Uterus (tissue), 4 donors: Measurements from ENCODE around the gene DCBLD2. TPM values are rescaled to one million over a fixed set of nuclear protein-coding genes. Genes with fewer than 3 reads are reported as not detected.

Source experiments
- DNase-seq, 2 donors: peaks; one replicate each; pipeline ENCODE4 v3.0.0-alpha.2; 2019 to 2020
- H3K27ac ChIP-seq, 2 donors: fragments of 200-600 bp; sonication (generic); 1 replicate in 1 of 2; 2 replicates in 1 of 2; pipeline ENCODE4 v1.5.1; 2016 to 2018
- H3K27me3 ChIP-seq, 2 donors: fragments of 200-600 bp; sonication (generic); one replicate each; pipeline ENCODE4 v1.5.1; 2018 to 2019; ENCODE audit warnings: control low read depth in 1 of 2
- H3K36me3 ChIP-seq, 2 donors: fragments of 200-600 bp; sonication (generic); one replicate each; pipeline ENCODE4 v1.5.1; 2019; ENCODE audit warnings: control low read depth in 1 of 2
- H3K4me1 ChIP-seq, 2 donors: fragments of 200-600 bp; sonication (generic); one replicate each; pipeline ENCODE4 v1.5.1; 2018 to 2019; ENCODE audit warnings: control low read depth in 1 of 2
- H3K4me3 ChIP-seq, 2 donors: fragments of 200-600 bp; sonication (generic); 1 replicate in 1 of 2; 2 replicates in 1 of 2; pipeline ENCODE4 v1.5.1; 2018 to 2019; ENCODE audit warnings: mild to moderate bottlenecking in 1 of 2
- H3K9me3 ChIP-seq, 2 donors: fragments of 200-600 bp; sonication (generic); one replicate each; pipeline ENCODE4 v1.5.1; 2019; ENCODE audit warnings: control low read depth in 1 of 2
- POLR2A ChIP-seq, 2 donors: fragments of 450-650 bp; IDR thresholded peaks; one replicate each; pipeline ENCODE4 v1.6.1; 2016; ENCODE audit warnings: antibody characterized with exemption in 2 of 2, mild to moderate bottlenecking in 1 of 2, moderate library complexity in 1 of 2
- intact Hi-C: fragments of 100-400 bp; cut with DNase I; formaldehyde crosslinking; loops from one replicate; pipeline ENCODE4 v1.15.1; 2023; ENCODE audit warnings: low total_unique reads
- total RNA-seq, 4 donors: library from RNA; depleted of rRNA in 3 of 4; stranded (reverse); fragments of >200 nt in 3 of 4; gene quantifications; one replicate each; pipeline versions ENCODE4 v1.1.0 to v1.2.4, GENCODE V29; 2014 to 2023
- TF ChIP-seq, protein P1 (sequence below), 4 experiments: fragments of 200-600 bp in 2 of 4; fragments of 450-650 bp in 2 of 4; sonication (generic) in 2 of 4; IDR thresholded peaks; one replicate each; pipeline ENCODE4 v1.5.1; 2016 to 2019; ENCODE audit warnings: antibody characterized with exemption in 4 of 4, mild to moderate bottlenecking in 2 of 4, moderate library complexity in 1 of 4
- donor health status: DM: yes; HTN: yes; CAD: no.

Gene DCBLD2
- total RNA-seq, 4 donors from 2014 or later = 27.4 to 60.1 (median 40.9) TPM

GRCh38 chr3:98809557-98809956 lies 91.9 kb downstream of the DCBLD2 start:
- TF ChIP-seq, protein P1, sequence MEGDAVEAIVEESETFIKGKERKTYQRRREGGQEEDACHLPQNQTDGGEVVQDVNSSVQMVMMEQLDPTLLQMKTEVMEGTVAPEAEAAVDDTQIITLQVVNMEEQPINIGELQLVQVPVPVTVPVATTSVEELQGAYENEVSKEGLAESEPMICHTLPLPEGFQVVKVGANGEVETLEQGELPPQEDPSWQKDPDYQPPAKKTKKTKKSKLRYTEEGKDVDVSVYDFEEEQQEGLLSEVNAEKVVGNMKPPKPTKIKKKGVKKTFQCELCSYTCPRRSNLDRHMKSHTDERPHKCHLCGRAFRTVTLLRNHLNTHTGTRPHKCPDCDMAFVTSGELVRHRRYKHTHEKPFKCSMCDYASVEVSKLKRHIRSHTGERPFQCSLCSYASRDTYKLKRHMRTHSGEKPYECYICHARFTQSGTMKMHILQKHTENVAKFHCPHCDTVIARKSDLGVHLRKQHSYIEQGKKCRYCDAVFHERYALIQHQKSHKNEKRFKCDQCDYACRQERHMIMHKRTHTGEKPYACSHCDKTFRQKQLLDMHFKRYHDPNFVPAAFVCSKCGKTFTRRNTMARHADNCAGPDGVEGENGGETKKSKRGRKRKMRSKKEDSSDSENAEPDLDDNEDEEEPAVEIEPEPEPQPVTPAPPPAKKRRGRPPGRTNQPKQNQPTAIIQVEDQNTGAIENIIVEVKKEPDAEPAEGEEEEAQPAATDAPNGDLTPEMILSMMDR (IDR thresholded peaks at IDR 0.05) = no peak
- no peak for TF ChIP-seq POLR2A (IDR thresholded peaks at IDR 0.05)
- H3K4me1 ChIP-seq = no peaks in the 10 kb centered on the region
- no peak overlapping the region for H3K4me3 ChIP-seq
- DNase-seq = no peak
- intact Hi-C loops = no loop called here
- H3K9me3 ChIP-seq = no peaks in the 10 kb centered on the region
- no peak overlapping the region for H3K27ac ChIP-seq
- H3K27me3 ChIP-seq = no peaks in the 10 kb centered on the region
- no peaks in the 10 kb centered on the region for H3K36me3 ChIP-seq

- intact Hi-C loops = no loop called here
- H3K9me3 ChIP-seq = no peaks in the 10 kb centered on the region
- no peak overlapping the region for H3K27ac ChIP-seq
- H3K36me3 ChIP-seq = no peaks in the 10 kb centered on the region
- no peak for DNase-seq
- TF ChIP-seq POLR2A (IDR thresholded peaks at IDR 0.05) = no peak
- TF ChIP-seq, protein P1 (IDR thresholded peaks at IDR 0.05) = no peak
- H3K4me1 ChIP-seq = no peaks in the 10 kb centered on the region
- H3K27me3 ChIP-seq = no peaks in the 10 kb centered on the region
- H3K4me3 ChIP-seq = no peak overlapping the region
Observed at GRCh38 chr3:98808071-98808470, 93.4 kb downstream of the DCBLD2 start.

- Histone ChIP-seq H3K27me3 (no peaks in the 10 kb centered on the region), H3K36me3 (no peaks in the 10 kb centered on the region), H3K9me3 (no peaks in the 10 kb centered on the region), H3K4me1 (no peaks in the 10 kb centered on the region), H3K27ac (no peak overlapping the region), H3K4me3 (no peak overlapping the region)
- intact Hi-C loops = no loop called here
- DNase-seq = no peak
- no peak for TF ChIP-seq POLR2A (IDR thresholded peaks at IDR 0.05)
- TF ChIP-seq, protein P1 (IDR thresholded peaks at IDR 0.05) = no peak
Observed at GRCh38 chr3:98807561-98807960, 93.9 kb downstream of the DCBLD2 start.

DNA sequence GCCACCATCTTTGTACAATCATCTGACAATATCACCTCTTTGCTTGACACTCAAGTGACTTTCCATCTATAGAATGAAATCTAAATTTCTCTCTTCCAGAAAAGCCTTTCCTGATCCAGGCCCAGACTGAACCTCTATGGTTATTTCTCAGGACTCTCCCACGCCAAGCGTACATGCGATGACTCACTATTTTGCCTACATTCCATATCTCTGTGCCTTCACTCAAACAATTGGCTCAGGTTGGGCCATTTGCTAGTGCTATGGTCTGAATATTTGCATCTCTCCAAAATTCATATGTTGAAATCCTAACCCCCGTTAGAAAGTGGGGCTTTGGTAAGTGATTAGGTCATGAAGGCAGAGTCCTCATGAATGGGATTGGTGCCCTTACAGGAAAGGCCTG lies 94.5 kb downstream of the DCBLD2 start:
- Histone ChIP-seq H3K27me3 (no peaks in the 10 kb centered on the region), H3K27ac (no peak overlapping the region), H3K36me3 (no peaks in the 10 kb centered on the region), H3K4me3 (no peak overlapping the region), H3K9me3 (no peaks in the 10 kb centered on the region), H3K4me1 (no peaks in the 10 kb centered on the region)
- intact Hi-C loops = no loop called here
- no peak for DNase-seq
- TF ChIP-seq, protein P1 (IDR thresholded peaks at IDR 0.05) = no peak
- no peak for TF ChIP-seq POLR2A (IDR thresholded peaks at IDR 0.05)

- no peak overlapping the region for H3K27ac ChIP-seq
- no peak overlapping the region for H3K4me3 ChIP-seq
- no peaks in the 10 kb centered on the region for H3K9me3 ChIP-seq
- DNase-seq = no peak
- H3K4me1 ChIP-seq = no peaks in the 10 kb centered on the region
- no peaks in the 10 kb centered on the region for H3K36me3 ChIP-seq
- intact Hi-C loops = no loop called here
- no peaks in the 10 kb centered on the region for H3K27me3 ChIP-seq
- TF ChIP-seq POLR2A (IDR thresholded peaks at IDR 0.05) = no peak
- TF ChIP-seq, protein P1 (IDR thresholded peaks at IDR 0.05) = no peak
Observed at GRCh38 chr3:98806521-98806920, 95.0 kb downstream of the DCBLD2 start.
